GM21367 (cell line): ENCODE results near the gene PTTG2.
"Not testable (repeated sequence)": the region's sequence is repeated elsewhere in the genome, so short reads cannot be mapped to it uniquely, and the experiment has no call there.

Experiments used
- ATAC-seq: cut with Tn5 transposase; IDR thresholded peaks from one replicate; pipeline ENCODE4 v1.9.1; 2021; ENCODE audit not compliant: unreplicated experiment

Gene PTTG2

GRCh38 chr4:37960098-37960497 lies at the start of gene PTTG2:
Gene PTTG2, plus strand, starts transcription at chr4:37960398. Its CDS starts 37 bp downstream, at chr4:37960435.
- no peak for ATAC-seq

DNA sequence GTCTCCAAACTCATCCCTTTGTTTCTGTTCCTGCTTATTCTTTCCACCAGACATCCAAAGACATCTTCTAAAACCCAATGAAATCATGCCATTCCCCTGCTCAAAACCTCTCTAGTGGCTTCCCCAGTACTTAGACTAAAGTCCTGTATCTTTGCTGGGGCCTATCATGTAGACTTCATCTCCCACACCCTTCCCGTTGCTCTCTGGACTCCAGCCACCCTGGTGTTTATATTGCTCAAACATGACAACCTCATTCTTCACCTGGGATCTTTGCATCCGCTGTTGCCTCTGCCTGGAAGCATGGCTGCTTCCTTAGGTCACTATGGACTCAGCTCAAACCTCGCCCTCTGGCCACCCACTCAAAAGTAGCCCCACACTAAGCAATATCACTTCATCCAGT lies 45.7 kb upstream of the PTTG2 start:
- no peak for ATAC-seq

DNA sequence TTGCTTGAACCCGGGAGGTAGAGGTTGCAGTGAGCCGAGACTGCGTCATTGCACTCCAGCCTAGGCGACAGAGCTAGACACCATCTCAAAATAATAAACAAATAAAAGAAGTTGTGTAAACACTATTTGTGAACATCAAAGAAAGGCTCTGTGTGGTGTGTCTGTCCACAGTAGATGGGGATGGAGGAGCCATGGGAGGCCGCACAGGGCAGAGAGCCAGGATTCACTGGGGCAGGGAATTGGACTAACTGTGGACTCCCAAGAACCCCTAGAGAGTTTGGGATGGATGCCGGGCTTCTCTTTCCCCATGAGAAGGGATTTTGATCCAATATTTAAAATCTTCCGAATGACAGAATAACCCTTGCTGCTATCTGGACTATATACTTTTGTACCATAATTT lies 42.8 kb upstream of the PTTG2 start:
- ATAC-seq = no peak

DNA sequence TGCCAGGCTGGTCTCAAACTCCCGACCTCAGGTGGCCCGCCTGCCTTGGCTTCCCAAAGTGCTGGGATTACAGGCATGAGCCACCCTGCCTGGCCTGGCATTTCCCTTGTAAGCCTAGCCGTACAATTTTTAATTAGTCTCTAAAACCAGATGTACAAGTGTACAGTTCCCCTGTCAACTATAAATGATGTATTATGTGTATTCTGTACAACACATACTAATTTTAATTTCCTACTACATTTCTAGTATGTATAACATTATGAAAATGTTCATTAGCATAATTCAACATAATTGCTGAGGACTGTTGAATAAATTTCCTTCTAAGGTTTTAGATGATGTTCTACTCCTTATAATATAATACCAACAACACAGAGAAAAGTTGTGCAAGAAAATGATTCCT lies 41.5 kb upstream of the PTTG2 start:
- ATAC-seq = no peak

- no peak for ATAC-seq
These were observed 37.9 kb upstream of the PTTG2 start for GRCh38 chr4:37922328-37922727.

GRCh38 chr4:37923089-37923488 lies 37.1 kb upstream of the PTTG2 start:
- not testable (repeated sequence) for ATAC-seq

DNA sequence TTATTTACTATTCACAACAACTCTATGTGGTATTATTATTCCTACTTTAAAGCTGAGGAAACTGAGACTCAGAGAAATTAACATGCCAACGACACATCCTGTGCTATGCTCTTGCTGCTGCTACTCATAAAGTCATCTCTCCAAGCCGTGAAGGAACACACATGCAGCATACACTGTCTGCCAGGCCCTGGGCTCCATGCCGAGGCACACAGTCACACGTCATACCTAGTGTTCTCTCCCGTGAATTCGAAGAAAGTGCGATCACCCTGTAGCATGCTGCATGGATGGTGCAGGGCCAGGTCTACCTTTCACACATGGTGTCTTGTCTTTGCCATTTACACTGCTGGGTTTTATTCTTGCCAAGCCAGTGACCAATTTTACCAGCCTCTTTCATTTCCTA lies 35.3 kb upstream of the PTTG2 start:
- ATAC-seq = no peak

- ATAC-seq = no peak
These were observed 32.8 kb upstream of the PTTG2 start for GRCh38 chr4:37927434-37927833.

GRCh38 chr4:37928426-37929416 lies 31.5 kb upstream of the PTTG2 start:
- no peak for ATAC-seq

- no peak for ATAC-seq
These were observed 26.1 kb upstream of the PTTG2 start for GRCh38 chr4:37934096-37934495.

- ATAC-seq = no peak
These were observed 25.6 kb upstream of the PTTG2 start for GRCh38 chr4:37934609-37935008.

GRCh38 chr4:37935026-37935425 lies 25.2 kb upstream of the PTTG2 start:
- no peak for ATAC-seq

DNA sequence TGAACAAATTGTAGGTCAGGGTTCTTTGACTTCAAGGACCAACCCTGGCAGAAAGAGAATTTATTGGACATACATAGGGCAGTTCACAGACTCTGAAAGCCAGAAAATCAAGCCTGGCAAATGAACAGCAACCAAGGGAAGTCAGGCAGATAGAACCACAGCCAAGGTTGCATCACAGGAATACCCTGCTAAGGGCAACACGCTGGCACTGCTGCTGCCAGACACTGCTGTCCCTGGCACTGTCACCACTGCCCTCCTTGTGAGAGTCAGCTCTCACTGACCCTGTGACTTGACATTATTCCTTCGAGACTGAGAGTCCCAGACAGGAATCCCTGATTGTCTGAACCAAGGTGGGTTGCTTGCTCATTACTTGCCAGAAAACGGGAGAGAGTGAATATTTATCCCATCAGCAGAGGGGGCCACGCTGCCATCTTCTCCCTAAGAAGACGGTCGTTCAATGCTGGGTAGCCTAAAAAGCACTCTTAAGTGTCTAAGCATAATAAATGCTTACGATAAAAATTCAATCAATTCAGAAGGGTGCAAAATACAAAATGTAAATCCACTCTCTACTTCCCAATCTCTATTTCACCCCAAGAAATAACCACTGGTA lies 23.2 kb upstream of the PTTG2 start:
- no peak for ATAC-seq

DNA sequence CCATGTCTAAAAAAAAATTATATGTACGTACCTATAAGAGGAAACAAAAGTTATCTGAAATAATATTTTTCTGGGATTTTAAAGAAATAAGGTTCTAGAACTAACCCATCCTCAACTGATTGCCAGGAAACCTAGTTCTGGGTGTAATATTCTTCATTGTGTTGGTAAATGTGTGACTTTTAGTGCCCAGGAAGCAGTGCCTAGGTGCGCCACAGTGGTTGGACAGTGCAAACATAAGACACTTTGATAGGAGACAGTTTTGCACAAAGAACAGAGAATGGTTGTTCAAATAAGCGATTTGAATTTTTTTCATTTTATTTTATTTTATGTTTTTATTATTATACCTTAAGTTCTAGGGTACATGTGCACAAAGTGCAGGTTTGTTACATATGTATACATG lies 22.0 kb upstream of the PTTG2 start:
- ATAC-seq = no peak

GRCh38 chr4:37946503-37947179 lies 13.6 kb upstream of the PTTG2 start:
- ATAC-seq = no peak

- no peak for ATAC-seq
These were observed 11.7 kb upstream of the PTTG2 start for GRCh38 chr4:37948542-37948941.

- ATAC-seq = no peak
These were observed 10.4 kb upstream of the PTTG2 start for GRCh38 chr4:37949636-37950426.

DNA sequence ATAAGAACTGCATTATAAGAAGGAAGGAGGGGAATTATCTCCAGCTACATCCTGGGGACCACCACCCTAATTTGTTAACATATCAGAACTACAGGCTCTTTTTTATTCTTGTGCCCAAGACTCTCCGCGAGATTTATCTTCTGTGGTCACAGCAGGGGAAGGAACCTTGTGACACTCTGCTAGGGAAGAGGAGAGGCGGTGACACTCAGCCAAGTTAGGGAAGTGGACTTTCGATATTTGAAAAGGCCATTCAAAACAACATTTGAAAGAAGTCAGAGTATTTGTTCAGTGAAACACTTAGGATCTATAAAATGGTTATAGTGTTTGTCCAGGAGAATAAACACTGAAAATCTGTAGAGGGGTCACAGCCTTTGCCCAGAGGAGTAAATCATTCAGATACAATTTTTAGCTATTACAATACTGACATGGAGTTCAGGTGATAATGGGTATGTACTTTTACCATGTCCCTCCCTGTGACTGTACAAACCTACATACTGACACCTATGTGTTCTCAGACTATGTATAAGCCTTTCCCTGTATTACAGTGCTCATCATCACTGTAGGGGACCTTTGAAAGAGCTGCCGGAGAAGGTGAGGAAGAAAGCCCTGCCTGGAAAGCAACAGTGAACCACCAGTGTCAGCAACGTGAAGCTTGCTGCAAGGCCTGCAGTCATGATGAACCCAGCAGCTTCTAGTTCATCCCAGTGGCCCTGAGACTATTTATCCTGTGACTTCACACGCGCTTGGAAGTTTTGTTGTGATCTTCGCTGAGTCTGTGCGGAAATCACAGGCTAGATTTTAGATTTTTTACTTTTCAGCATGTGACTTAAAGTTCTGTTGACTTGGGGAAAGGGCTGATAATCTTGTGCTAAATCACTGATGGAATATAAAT lies 8.5 kb upstream of the PTTG2 start:
- no peak for ATAC-seq

DNA sequence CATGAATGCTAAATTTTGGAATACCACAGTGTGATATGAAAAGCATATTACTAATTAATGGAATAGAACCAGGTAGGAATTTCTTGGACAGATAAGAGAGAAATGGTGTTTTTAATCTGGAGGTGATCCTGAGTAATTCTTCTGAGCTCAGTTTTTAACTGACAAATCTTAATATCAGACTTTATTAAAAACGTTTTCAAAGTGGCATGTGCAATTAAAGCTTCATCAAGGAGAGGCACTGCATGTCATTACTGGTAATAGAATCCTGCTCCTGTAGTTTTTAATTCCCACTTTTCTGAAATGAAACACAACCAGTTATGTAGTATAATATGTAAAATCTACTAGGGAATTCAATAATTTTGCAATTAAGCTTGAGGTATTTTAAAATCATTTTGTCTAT lies 7.0 kb upstream of the PTTG2 start:
- ATAC-seq = no peak
